Measurements from ENCODE around the gene RPL4.
"Not testable (repeated sequence)": the region's sequence is repeated elsewhere in the genome, so short reads cannot be mapped to it uniquely, and the experiment has no call there.

The RPL4 gene

DNA sequence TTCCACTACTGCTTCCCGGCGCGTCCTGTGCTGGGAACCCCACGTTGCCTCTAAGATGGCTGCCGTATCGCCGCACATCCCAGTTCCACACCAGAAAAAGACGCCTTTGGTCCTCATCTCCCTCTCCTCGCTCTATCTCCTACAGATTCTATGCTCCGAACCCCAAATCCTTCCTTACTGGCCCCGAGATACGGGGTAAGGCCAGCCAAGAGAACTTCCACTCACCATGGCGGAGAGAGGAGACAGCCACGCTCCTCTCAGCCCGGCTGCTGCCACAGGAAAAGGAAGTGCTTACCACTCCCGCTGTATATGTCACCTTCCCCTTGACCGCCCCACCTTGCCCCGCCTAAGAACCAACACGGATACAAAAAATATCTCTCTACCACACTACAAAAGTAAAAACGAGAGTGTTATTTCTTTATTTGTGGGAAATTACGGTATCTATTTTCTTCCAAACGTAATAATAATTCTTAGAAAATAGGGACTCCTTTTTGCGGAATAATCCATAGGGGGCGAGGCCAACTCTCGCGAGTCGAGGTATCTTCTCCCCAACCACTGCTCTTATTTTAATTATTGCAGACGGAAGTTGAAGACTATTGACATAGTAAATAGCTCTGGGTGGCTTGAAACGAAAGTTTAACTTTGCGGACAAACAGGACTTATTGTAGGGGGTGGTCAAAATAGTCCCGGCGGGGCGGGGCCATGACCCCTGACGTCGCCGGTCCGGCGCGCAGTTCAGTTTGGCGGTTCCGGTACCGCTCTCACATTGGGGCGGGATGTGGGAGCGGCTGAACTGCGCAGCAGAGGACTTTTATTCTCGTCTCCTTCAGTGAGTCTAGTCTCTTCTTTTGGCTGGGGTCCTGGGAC is at the start of gene RPL4, which contains the start of gene ZWILCH:
Gene RPL4, minus strand, starts transcription at position 293 of the 867 bp plus-strand sequence. Its CDS starts 65 bp downstream, at position 228.
Gene ZWILCH, plus strand, starts transcription at position 764 of the 867 bp plus-strand sequence. Its CDS starts 13 bp downstream, at position 777.
- DNase-seq (ENCODE audit: low spot score) = peak; percentile 81

DNA sequence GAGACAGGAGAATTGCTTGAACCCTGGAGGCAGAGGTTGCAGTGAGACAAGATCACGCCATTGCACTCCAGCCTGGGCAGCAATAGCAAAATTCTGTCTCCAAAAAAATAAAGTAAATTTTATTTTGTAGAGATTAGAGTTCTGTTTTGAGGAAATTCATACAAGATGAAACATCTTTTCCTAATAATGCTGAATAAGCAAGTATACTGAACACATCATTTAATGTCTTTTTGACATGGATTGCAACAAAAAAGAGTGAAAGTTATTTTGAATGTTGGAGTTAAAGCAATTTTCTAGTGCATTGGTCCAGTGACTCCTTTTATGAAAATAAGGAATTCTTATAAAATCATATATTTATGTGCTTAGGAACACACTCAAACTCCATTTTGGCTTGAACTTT is 40.6 kb upstream of the RPL4 start:
- no peak for DNase-seq (ENCODE audit: low spot score)

DNA sequence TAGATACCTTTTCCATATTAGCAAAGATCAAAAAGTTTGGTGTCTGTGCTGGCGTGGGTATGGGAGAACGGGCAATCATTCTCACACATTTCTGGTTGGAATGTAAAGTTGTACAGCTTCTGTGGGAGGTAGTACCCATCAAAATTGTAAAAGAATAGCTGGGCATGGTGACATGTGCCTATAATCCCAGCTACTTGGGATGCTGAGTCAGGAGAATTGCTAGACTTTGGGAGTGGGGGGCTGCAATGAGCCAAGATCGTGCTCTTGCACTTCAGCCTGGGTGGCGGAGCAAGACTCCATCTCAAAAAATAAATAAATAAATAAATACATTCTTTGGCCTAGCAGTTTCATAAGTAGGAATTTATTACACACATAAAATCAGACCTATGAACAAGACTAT is 38.2 kb upstream of the RPL4 start:
- no peak for DNase-seq (ENCODE audit: low spot score)

DNA sequence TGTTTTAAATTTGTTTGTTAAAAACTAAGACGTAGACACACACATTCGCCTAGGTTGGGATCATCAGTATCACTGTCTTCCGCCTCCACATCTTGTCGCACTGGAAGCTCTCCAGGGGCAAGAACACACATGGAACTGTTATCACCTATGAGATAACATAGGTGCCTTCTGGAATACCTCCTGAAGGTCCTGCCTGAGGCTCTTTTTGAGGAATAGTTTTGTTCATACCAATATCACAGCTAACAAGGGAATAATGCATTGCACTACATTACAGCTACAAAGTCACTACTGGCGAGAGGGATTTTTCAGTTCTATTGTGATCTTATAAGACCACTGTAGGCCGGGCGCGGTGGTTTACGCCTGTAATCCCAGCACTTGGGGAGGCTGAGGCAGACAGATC is 30.4 kb upstream of the RPL4 start:
- no peak for DNase-seq (ENCODE audit: low spot score)

DNA sequence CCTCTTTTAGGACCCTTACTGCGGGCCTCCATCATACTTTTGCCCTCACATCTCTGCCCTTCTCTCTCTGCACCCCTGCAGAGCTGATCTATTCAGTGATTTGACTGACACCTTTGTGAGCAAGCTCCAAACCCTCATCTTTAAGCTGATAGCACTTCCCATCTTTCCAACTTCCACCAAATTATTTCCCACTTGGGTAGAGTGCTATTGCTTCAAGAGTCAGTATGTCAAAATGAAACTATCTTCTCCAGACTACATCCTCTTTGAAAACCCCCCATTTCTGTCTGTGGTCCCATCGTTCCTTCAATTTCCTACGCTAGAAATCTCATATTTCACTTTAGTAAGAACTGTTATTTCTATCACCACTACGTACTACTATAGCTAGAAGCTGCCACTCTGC is 20.2 kb upstream of the RPL4 start:
- no peak for DNase-seq (ENCODE audit: low spot score)

DNA sequence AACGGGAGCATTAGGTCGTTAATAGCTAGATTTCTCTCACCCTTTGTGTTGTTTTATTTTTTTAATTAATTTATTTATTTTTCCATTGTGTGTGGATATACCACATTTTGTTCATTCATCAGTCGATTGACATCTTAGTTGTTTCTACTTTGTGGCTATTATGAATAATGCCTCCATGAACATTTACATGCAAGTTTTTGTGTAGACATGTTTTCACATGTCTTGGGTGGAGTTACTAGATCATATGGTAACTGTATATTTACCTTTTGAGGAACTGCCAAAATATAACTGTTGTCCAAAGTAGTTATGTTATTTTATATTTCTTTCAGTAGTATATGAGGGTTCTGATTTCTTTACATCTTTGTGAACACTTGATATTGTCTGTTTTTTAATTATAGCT is 19.3 kb upstream of the RPL4 start:
- DNase-seq (ENCODE audit: low spot score) = no peak

DNA sequence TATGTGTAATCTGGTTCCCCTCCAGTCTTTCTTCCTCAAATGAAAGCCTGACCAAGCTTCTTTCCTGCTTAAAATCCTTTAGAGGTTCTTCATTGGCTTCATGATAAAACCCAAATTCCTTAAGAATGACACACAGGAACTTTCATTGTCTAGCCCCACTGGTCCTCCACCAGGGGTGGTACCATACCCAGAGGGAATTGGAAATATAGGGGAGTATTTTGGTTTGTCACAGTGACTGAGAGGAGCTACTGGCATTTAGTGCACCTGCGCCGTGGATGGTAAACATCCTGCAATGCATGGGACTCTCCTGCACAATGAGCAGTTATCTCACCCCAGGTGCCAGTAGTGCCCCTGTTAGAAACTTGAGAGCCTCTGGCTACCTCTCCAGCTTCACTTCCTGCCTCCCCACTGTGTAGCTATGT is 11.3 kb upstream of the RPL4 start:
- peak; percentile 60 for DNase-seq (ENCODE audit: low spot score)

DNA sequence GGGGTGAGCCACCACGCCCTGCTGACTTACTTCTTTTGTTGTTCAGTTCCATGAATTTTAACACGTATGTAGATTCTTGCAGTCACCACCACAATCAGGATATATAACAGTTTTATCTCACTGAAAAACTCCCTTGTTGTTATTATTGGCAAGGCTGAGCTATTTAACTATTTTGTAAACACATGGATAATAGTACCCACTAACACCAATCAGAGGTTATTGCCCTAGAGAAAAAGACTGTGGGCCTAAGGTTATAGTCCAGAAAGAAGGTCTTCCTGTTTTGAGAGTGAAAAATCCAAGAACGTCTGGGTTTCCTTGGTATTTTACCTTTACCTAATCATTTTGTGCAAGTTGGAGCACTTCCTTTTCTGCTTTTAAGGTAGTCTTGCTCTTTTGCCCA is 9.9 kb upstream of the RPL4 start:
- DNase-seq (ENCODE audit: low spot score) = no peak

DNA sequence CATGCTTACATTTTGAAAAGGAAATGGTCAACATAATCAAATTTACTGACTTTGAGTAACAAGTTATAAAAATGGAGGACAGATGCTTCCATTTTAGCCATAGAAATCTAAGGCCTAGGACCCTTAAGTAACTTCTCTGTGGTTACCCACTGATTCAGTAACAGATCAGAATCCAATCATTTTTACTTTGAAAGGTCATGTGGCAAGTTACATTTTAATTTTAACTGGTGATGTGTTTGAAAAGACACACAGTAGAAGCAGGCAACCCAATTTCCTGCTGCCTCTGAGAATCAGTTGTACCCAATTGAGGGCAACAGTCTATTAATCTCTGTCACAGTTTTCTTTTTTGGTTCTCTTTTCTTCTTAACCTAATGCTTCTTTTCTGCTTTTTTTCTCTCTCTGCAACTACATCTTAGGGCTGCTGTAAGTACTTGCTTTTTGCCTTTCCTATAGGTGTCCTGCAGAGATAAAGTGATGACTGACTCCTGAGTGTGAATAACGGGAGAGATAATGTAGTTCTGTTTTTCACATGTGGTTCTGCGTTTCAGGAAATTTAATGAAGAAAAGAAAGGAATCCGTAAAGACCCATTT is 3.7 kb upstream of the RPL4 start:
- no peak for DNase-seq (ENCODE audit: low spot score)

DNA sequence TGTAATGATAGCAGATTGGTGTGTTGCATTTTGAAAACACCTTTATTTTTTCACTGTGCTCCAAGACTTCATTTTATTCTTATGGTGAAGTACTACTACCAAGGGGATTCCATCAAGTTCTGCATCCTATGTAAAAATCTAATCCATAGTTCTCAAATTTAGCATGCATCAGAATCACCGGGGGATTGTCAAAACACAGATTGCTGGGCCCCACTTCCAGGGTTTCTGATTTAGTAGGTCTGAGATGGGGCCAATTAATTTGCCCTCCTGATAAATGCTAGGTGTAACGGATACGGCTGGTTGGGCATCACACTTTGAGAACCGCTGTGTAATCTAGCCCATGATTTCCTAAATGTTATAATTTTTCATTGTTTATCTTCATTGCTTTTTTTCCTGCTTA is 1.2 kb upstream of the RPL4 start:
- no peak for DNase-seq (ENCODE audit: low spot score)

DNA sequence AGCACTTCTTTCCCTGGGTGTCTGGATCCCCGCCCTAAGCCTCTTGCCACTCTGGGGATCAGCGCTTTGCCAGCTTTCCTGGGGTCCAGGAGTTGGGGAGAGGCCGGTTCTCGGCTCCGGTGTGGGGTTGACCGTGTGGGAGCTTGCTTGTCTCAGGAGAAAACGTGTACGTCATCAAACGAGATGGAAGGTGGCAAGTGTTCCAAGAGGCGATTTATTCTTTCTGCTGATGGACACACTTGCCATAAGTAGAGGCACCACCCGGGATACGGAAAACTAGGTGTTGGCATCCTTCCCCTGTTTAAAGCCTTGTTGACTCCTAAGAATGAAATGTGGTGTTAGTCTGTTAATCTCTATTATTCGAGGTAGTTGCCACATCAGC is 766 bp upstream of the RPL4 start:
- DNase-seq (ENCODE audit: low spot score) = no peak

DNA sequence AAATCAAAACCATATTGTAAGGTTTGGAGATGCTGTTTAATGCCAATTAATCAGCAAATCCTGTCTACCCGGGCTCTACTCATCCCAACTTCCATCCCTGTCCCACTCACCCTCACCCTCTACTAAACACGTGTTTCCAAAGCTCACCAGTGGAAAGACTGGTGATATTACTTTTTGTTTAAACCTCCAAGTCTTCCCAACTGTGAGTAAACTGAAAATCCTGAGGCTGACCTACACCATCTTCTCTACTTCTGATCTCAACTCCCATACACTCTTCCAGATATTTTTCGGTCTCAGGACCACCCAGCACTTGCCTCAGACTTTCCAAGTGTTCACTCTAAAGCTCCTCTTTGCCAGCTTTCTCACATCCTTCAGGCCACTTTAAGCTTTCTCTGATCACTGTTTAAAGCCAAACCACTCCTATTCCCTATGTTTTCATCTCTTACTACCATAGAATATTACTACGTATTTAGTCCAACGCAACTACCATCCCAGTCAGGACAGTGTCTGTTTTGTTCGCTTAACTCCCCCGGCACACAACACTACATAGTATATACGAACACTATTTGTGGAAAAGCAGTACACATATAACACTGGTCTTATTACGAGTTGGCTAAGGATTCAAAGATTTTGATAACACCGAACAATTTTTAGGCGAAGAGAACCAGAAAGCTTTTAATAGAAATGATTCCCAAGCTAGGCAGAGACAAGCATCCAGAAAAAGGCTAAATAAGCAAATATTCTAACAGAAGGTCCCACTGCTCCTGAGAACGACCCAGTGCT is 684 bp downstream of the RPL4 start:
- no peak for DNase-seq (ENCODE audit: low spot score)

DNA sequence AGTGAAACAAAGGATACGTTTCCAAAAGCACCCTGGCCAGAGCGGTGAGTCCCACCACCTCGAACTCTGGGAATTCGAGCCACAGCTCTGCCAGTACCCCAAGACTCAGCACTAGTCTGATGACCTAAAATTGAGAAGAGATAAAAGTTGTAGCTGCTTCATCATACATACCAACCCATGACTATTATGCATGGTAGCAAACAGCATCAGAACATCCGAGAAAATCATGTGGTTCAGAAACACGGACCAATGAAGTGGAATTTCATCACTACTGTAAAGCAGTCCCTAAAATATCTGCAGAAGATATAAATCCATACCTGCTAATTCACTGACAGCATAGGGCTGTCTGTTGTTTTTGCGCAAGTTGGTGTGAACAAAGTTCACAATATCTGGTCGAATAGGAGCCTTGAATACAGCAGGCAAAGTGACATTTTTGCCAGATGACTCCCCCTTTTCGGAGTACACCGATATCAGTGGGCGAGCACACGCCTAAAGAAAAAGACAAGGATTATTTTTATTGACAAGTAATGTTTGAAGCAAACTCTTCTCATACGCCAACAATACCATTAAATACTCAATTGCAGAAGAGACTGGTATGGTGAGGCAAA is 1.5 kb downstream of the RPL4 start:
- not testable (repeated sequence) for DNase-seq (ENCODE audit: low spot score)

DNA sequence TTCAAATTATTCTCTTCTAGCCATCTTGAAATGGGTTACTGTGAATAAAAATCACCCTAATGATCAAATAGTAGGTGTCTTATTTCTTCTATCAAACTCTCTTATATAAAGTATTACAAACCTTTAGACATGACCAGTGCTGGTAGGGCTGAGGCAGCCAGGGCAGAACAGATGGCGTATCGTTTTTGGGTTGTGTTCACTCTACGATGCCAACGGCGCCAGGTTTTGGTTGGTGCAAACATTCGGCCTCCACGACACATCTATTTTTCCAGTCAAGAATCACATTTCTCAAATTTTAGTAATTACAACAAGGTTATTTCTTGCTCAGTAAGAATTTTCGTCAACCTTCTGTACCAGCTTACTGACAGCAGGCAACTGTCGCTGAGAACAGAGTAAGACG is 2.2 kb downstream of the RPL4 start:
- no peak for DNase-seq (ENCODE audit: low spot score)

DNA sequence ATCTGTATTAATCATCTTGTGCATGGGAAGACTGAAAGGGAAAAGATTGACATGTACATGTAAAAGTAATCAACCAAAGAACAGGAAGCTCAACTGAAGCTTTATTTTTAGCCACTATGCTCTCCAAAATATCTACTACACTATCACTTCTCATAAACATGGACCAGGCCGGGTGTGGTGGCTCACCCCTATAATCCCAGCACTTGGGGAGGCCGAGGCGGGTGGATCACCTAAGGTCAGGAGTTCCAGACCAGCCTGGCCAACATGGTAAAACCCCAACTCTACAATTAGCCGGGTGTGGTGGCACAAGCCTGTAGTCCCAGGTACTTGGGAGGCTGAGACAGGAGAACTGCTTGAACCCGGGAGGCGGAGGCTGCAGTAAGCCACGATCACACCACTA is 4.3 kb downstream of the RPL4 start:
- not testable (repeated sequence) for DNase-seq (ENCODE audit: low spot score)

DNA sequence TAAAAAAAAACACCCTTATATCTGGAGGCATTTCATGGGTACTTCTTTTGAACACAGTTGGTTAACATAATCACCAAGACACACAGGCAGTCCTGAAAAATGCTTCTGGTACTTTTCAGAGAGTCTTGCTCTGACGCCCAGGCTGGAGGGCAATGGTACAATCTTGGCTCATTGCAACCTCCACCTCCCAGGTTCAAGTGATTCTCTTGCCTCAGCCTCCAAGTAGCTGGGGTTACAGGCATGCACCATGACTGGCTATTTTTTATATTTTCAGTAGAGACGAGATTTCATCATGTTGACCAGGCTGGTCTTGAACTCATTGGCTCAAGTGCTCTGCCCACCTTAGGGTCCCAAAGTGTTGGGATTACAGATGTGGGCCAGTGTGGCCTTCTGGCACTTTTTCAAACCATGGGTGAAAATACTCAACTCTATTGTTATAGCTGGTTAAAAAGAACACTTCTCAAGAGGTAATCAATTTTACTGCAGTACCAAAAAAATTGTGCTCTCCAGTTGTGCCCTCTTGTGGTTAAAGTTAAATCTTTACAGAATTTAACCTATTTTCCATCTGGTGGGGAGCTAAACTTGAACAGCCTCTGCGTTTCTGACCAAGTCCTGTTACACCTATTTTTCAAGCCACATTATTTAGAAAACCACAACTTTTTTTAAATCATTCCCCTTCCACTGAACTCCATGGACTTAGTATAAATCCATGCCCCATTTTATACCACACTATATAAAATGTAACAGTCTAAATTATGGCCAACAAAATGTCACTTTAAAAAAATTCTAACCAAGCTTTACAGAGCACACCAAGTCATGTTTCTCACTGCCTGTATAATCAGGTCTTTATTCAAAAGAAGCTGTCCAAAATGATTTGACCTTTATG is 5.9 kb downstream of the RPL4 start:
- no peak for DNase-seq (ENCODE audit: low spot score)

DNA sequence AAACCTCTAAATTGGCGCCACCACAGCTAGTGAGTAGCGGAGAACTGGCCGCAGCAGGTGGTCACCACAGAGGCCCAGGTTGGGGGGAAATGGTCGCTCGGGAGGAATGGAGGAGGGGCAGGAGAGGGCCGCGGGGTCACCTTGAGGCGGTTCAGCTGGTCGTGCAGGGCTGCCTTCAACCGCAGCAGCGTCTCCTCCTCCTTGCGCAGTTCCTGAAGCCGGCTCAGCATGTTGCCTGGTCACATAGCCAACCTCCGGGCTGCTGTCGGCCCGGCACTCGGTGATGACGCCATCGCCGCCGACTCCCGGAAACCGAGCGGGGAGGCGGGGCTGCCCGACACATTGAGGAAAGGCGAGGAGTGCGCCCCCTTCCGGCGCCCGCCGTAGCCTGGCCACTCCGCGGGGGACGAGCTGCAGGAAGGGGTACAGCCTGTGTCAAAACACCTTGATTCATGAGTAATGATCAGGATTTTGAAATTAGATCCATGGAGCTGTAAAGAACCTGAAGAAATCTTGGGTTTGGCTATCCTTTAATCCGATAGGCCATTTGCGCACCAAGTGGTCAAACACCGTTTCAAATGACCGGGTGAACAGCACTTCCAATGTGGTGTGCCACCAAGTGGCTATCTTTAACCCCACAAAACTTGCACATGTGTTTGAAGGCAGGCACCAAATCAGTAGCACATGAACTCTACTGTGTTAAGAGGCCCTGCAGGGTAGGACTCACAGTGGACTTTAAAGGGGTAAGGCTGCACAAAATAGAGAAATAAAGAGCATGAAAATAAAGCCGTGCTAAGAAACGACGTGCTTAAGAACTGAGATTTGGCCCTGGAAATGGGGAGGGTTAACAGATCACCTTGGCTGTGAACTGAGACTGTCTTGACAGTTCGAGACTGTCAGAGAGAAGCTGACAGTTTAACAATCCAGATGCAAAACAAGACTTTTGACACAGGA is 6.9 kb downstream of the RPL4 start, which contains the start of gene SNAPC5:
Gene SNAPC5, minus strand, starts transcription at position 261 of the 954 bp plus-strand sequence. Its CDS starts 31 bp downstream, at position 230.
- peak; percentile 93 for DNase-seq (ENCODE audit: low spot score)

DNA sequence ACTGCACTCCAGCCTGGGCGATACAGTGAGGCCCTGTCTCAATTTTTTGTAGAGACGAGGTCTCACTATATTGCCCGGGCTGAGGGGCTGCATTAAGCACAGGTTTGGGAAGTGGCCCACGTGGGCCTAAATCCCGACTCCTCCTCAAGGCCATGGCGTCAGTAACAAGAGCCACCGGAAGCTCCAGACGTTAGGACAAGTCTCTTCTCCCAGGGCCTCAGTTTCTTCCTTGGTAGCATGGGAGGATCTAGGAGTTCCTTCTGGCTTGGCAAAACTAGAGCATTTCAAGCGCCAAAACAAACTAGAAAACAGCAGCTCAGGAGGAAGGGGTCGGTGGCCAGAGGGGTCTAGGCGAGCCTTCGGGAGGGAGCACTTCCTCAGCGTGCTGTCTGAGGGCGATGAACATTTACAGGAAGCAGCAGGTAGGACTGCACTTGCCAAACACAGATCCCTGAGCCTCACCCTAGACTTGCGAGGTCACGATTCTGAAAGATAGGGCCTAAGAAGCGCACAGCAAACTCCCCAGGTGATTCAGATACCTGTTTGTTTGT is 7.6 kb downstream of the RPL4 start:
- DNase-seq (ENCODE audit: low spot score) = no peak

DNA sequence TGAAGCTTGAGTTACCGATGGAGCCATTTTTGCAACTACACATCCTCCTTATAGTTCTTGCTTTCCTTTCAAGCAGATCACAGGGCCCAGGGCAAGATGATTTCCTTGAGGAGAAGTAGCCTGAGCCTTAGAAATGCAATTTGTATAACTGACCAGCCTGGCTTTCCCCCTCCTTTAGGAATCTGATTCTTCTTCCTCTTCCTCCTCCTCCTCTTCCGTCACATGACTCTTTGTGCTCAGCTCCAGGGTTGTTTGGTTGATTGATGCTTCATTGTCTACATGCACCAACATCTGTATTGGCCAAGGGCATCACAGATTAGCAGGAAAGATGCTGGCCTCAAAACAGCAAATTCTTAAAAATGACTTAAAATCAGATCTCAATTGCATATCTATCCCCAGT is 10.4 kb downstream of the RPL4 start:
- DNase-seq (ENCODE audit: low spot score) = no peak

DNA sequence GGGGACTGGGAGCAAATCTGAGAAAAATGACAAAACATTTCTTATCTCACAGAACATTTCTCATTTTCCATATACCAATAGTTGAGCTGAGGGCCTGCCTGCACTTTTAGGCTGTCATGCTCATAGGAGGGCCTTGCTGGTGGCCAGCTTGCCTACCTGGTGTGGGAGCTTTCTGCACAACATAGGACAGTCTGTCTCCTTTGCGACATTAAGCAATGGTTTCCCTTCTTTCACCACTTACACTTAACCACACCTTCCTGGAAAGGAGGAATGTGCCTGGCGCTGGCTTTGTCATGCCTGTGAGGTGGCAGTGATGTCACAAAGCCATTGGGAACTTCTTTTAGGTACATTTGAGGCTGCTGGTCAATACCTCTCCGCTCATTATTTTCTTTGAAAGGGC is 12.8 kb downstream of the RPL4 start:
- DNase-seq (ENCODE audit: low spot score) = no peak

Data from iPS-NIHi11 (cell line).